Stimulated activated CD8-positive, alpha-beta memory T cell treated with anti-CD3 and anti-CD28 coated beads, Interleukin-15, amount 100 ng/mL, for 24 hours (primary cell): Measurements from ENCODE around the gene HHAT.

Experiments
- DNase-seq: peaks from one replicate; pipeline ENCODE4 v3.0.0-alpha.2; 2020; ENCODE audit warnings: low read depth

HHAT gene

DNA sequence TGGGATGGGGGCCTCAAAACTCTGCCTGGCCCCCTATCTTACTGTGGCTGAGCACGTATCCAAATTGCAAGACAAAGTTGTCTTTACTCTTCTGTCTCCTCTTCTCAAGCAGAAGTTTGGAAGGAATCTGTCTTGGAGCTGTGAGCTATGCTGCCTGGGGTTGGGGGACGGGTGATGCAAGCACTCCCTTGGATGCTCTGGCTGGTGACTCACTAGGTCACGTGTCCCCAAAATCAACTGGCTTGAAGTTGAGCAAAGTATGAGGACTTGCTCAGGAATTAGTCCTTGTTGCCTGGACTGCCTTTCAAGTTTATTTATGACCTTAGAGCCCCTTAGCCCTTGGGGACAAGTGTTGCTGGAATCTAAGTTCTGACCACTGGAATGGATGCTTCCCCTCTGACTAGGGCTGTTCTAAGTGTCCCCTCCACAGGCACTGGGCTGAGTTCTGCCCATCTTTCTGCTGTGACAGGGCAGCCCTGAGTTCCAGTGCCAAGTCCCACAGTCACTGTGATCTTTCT is 269.5 kb downstream of the HHAT start:
- DNase-seq = no peak

DNA sequence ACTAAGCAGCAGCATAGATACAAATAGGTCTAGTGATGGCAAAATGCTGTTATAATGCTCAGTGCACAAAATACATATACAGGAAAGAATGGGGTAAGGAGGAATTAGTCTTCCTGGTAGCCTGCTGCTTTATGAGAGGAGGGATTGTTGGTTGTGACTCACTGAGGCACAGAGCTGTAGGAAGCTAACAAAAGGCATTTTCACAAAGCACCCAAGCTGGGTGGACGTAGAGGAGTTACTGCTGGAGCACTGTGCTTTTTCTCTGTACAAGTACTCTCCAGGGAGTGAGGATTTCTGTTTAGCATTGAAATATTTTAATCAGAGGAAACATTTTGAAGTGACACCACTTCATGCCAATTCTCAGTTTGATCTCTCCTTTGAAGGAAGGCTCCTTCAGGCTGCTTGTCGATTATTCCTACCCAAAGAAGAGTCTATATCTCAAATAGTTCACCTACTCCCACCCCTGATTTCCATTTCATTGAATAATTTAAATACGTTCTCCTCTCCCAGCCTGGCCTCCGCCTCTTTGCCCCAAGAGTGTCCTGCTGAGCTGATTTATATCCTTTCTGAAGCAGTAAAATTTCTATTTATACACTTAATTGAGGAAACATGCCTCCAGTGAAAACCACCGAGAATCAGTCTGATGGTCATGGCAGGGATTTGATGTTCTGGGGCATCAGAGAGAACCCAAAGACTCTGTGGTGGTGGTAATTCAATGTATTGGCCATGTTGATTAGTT is 271.9 kb downstream of the HHAT start:
- DNase-seq = no peak

DNA sequence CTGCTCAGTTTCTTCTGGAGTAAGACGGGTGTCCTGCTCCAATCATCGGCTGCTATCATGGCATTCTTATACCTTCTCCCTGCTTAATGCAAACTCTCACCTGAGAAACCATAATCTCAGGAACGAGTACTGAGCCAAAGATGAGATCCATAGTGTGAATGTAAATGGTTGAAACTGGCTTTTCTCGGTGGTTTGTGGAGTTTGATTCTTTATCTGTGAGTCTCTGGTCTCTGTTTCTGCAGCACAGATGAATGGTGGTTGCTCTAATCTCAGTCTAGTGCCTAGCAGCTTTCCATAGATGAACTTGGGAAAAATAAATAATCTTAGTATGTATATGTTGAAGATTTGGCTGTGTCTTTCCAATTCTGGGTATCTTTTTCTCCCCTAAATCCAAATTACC is 274.4 kb downstream of the HHAT start:
- no peak for DNase-seq

DNA sequence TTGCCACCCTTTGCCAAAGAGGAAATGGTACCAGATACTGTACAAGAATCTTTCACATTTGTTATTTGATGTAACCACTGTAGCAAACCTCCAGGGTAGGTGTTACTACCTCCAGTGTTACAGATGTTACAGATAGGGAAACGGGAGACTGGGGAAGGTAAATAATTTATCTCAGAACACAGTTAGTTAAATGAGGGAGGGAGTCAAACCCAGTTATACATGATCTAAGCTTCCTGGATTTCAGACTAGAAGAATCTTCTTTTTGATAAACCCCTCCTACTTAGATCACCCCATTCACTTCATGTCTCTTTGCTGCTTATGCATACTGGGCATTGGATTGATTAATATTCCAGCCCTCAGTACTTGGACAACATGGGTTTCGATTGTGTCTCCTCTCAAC is 276.4 kb downstream of the HHAT start:
- DNase-seq = no peak

DNA sequence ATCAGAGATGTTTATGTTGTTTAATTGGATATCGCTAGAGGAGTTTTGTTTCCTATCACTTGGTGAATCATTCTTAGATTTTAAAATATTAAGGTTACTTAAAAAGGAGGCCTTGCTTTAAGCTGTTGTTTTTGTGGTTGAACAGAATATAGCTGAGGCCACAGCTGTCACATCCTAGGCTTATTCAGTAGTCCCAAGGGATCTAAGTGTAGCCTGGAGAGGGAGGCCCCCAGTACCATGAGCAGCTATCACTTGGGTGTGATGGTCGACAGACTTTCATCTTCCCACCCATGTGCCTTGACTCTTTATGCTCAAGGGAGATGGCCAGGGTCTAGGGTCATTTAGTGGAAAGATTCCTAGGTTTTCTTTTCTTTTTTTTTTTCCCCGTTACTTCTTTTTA is 278.7 kb downstream of the HHAT start:
- no peak for DNase-seq

DNA sequence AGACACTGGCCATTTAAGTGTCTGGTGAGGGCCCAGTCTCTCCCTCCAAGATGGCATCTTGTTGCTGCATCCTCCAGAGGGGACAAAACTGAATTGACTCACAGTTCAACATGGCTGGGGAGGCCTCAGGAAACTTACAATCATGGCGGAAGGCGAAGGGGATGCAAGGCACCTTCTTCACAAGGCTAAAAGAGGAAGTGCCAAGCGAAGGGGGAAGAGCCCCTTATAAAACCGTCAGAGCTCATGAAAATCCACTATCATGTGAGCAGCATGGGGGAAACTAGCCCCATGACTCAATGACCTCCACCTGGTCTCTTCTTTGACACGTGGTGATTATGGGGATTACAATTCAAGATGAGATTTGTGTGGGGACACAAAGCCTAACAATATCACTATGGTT is 280.1 kb downstream of the HHAT start:
- DNase-seq = no peak

DNA sequence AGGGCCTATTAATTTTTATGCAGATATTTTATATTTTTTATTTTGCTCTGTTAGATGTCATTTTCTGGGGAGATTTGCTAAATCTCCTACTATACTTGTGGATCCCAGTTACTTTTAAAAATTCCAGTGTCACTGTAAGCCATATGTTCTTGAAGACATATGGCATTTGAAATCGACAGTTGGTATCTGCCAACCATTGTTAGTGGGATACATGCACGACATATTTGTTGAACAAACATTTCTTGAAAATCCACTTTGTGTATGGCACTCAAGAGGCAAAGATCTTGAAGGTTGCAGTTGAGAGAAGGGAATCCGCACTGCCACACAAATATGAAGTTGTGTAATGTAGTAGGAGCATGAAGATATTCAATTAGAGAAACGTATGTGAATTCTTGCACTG is 287.7 kb downstream of the HHAT start:
- no peak for DNase-seq

DNA sequence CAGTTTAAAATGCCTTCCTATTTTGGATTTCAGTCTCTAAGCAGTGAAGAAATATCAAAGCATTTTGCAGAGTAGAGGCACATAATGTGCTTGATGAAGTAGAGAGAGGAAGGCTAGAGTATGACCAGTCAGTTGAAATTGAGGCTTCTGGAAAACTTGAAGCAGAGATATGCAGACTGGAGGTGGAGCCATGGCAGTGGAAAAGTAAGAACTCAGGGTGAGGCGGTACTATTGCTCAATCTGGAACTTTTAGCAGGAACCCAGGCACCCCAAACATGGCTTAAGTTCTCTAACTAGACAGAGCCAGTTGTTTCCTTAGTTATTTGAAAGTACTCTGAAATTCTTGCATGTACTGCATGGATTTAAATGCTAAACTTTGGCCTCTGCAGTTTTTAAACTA is 288.6 kb downstream of the HHAT start:
- no peak for DNase-seq

DNA sequence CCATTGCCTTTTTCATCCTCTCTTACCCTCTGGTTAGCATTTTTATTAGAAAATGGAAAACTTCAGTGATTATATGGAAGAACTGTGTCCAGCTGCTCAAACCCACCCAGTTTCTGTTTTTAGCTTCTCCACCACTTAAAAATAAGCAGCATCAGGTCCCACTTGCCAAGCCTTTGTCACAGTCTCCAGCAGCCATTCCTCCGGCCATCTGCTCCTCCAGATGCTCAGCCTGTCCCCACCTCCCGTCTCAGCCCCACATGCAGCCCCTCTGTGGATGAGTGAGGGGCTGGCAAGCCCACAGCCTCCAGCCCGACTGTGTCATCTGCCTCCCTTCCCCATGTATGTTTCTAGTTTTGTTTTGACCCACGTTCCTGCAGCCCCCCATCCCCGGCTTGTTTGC is 289.7 kb downstream of the HHAT start:
- no peak for DNase-seq

DNA sequence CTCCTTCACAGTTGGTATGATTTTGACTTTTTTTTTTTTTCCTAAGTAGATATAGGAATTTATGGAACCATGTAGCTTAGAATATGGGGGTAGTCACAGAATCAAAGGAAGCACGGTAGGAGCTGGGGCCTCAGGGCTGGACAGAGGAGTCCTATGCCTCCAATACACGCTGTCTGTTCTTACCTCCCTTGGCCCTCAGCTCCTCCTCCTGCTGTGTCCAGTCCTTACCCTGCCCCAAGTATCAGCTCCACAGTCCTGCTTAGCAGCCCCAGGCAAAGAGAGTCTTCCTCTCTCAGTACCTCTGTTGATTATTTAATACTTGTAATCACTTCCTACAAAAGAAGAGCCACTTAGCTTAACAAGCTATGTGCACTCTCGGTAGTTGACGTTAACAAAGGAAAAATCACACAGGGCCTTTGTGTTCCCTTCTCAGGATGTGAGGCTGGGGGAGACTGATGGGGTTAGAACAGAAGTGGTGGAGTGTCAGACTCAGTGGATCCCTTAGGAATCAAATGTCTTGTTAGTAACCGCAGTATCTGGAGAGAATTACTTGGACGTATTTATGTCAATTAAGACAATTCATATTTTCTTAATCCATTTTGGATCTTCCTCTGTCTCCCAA is 292.3 kb downstream of the HHAT start:
- no peak for DNase-seq

DNA sequence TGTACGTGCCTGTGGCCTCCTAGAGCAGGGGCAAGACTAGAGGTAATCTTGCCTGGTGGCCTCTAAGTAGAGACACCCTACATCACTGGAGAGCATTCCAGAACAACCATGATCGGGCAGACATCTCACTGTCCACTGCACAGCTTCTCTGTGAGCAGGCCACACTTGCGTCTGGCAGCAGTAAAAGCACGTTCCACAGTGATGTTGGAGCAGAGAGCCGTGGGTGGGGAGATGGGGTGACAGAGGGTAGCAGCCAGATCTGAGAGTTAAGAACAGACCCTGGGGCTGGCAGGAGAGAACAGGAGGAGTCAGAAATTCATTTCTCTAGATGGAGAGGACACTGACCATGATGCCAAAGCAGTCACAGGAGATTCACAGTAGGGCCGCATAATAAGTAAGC is 293.0 kb downstream of the HHAT start:
- no peak for DNase-seq

DNA sequence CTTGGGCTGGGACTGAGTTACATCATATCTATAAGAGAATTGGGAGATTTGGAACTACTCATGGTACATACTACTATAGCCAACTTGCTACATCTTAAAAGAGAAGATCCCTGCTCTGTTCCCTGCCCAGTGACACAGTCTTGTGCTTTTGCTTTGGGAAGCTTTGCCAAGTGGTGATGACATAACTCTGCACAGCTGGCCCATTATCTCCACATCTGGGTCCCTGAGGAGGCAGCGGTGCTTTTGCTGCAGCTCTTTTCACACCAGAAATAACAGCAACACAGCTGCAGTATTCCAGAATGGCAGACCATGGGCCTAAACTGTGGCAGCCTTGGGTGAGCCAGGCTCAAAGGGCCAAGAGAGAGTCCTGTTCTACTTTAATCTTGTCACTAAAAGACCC is 296.0 kb downstream of the HHAT start:
- no peak for DNase-seq

DNA sequence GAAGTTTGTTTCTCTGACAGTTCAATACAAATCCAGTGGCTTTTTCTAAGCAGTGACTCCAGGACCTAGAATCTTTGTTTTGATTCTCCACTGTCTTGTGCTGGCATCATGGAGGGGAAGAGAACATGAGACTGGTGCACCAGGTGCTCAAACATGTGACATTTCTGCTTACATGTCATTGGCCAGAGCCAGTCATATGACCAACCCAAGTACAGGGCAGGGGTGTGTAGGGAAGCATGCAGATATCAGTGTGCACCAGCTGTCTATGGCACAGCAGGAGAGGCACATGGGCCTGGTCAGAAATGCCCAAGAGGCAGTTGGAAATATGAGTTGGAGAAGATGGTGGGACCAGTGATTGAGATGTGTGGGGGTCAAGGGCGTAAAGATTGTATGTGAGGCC is 297.0 kb downstream of the HHAT start:
- no peak for DNase-seq

DNA sequence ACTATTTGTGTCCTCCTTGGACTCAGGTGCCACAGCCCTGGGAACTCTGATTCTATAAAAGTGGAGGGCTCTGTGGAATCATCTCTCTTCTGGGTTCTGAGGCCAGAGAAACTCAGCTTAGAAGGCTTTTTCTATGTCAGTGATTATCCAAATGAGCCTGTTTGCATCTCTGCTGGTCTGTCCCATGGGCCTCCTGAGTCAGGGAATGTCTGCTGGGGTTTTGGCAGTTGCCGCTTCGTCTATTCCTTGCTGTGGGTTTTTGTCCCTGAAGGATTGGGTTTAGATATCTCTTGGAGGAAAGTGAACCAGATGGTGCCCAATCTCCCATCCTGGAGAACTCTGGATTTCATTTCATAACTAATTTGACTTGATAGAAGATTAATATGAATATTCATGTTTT is 297.6 kb downstream of the HHAT start:
- DNase-seq = no peak

DNA sequence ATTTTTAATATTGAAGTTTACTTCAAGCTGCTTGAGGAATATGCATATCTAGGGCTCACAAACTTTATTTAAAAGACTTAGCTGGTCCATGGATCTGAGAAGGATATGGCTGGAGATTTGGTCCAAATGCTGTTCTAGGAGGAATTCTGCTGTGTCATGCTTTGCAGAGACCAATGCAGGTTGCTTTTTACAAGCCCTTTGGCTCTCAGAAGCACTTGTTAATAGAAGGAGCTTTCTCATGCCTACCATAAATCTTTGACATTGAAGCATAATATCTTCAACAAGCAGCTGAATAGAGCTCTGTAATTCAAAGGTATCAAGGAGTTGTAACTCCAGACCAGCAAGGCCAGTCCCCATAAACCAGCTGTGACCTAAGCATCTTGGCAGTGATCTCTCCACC is 299.1 kb downstream of the HHAT start:
- no peak for DNase-seq

DNA sequence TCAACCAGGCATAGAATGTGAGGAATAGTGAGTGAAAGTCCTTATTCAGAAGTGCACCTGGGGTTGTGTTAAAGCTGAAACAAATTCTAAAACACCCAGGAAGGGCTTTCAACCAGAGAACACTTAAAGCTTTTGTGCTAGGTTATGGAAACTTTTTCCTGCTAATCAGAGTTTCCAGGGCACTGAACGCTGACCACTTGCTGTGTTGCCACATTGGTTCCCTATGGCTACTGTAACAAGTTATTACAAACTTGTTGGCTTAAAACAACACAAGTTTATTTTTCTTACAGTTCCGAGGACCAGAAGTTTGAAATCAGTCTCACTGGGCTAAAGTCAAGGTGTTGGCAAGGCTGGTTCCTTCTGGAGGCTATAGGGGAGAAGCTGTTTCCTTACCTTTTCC is 300.6 kb downstream of the HHAT start:
- DNase-seq = no peak

DNA sequence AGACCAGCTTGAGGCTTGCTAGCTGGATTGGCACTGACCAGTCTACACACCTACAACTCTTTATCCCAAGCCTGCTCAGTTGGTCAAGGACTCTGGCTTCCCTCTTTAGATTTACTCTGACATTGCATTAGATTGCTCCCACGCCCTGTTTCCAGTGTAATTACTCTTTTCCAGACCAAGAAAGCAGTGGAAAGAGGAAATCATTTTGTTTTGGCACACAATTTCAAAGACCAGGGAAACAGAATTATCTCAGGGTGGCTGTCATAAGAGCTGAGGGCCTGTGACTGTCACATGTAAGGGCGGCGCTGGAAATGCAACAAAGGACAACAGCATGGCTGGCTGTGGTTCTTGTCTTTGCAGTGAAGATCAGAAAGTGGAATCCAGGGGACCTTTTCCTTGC is 302.7 kb downstream of the HHAT start:
- no peak for DNase-seq

DNA sequence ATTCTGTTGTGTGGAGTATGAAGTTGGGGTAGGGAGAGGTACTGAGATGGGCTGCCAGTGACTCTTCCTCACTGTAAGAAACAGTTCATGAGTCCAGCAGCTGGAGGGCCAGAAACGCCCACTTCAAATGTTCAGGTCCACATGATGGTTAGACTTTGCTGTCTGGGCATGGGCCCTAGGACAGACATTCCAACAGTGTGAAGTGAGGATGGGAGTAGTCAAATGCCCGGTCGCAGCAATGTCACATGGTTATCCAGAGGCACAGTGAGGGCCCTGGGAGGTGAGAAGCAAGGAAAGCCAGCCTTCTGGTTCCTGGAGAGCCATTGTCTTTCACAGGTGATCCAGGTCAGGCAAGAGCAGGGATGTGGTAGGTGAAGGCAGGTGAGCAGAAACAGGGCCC is 304.4 kb downstream of the HHAT start:
- DNase-seq = no peak

DNA sequence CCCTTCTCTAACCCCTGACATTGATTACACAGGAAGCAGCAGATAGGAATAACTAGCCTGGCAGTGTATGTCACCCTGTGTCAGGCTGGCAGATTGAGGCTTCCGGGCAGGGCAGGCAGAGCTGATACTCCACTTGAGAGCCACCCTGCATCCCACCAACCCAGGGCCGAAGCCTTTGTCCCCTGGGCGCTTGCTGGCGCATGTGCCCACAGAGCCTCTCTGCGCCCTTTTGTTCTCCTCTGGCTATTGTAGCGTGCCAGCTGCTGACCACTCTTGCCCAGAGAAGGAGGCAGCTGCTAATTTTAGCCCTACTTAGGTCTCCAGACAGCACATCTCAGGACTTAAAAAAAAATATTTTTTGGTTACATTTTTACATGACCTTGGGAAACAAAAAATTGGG is 304.9 kb downstream of the HHAT start:
- DNase-seq = no peak

DNA sequence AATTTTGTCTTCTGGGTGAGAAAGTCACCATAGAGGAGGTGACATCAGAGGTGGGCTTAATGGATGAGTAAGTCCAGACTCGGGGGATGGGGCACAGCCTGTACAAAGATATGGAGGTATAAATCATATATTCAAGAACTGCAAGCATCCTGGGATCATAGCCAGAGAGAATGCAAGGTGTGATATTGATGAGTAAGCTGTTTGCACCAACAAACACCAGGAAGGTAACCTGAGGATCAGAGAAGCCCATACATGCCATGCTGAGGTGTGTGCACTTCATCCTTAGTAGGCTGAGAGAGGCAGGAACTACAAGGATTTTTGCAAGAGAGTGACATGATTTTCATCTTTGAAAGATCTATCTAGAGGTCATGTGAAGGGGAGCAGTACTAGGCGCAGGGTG is 306.4 kb downstream of the HHAT start:
- no peak for DNase-seq

DNA sequence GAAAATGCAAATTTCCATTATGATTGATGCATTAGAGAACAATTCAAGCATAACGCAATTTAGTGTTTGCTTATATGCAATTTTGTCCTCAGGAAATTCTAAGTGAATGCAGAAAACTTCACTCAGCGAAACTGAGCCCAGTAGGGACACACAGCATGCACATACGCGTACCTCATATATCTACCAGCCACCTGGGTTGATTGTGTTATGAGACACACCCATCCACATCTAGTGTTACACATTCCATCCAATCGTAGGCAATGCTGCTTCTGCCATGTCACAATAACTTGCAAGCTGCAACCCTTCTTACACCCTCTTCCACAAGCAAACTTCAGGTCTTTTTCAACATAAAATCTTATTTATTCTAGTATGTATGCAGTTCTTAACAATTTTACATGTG is 312.9 kb downstream of the HHAT start:
- DNase-seq = no peak

DNA sequence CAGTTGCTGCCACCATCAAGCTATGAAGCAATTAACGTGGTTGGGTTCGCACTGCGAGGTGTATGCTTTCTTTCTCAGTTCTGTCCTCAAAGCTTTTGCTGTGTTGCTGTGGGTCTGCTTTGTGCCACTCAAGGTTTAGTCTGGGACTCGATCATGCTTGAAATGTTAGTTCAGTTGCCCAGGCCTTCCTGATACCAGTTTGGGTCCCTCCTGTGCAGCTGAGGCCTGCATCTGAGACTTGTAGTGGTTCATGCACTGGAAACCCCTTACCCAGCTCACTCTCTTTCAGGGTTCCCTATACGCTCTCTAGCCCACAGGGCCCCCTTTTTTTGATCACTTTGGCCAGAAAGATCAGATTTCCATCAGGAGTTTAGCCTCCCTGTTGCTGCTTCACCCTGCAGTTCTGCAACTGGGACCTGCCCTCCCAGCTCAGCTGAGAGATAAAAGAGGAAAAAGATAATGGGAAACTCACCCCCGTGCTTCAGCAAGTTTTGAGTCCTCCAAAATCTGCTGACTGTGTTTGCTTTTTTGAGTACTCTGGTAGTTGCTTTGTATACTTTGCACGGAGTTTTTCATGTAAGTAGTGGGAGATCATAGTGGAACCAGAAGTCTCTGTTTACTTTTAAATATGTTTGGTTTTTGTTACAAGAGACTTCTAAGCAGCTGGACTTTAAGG is 317.0 kb downstream of the HHAT start:
- no peak for DNase-seq

DNA sequence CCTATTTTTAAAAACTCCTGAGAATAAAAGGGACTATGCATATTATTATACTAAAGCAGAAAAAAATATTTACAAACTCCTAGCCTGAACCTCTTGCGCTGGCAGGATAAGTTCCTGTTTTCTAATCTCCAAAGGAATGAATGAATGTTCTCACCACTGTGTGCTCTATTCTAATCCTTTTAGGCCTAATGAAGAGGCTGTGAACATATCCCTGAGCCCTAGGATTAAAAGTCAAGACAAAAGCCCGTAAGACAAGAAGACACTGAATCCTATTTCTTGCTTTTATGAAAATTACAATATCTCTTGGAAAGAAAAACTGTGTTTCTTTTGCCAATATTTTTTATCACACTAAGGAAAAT is 317.5 kb downstream of the HHAT start:
- no peak for DNase-seq
